Measurements from ENCODE around the gene HMCN1. TPM values are rescaled to one million over a fixed set of nuclear protein-coding genes. Genes with fewer than 3 reads are reported as not detected.

HMCN1 gene
- total RNA-seq, 5 donors from 2014 or later (not counting 1 experiment from before 2014, with no cell fraction given) = 0.05 to 0.23 (median 0.16) TPM

DNA sequence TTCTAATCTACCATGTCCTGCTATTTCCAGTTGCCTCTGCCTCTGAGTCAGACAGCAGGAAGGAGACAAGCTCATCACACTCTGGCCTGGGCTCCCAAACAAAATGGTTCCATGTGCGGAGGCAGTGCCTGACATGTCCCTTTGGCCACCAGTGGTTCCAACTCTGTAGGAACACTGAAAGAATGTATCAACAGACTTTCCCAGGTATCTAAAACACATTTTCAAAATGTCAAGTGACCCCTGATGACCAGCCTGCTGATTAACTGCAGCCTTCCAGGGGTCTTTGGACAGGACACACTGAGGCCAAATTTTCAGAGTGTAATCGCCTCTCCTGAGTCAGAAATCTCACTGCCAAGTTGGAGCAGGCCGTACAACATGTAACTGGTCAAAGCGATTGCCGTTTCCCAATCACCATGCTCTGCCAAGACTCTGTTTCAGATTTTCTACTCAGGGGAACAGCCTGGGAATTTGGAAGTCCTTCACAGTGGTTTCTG lies 468.1 kb downstream of the HMCN1 start:
- ChIA-PET CTCF (no interaction called here), POLR2A (no interaction called here)
- H3K4me3 ChIP-seq (ENCODE audit: control insufficient read depth in 1 of 2, extremely low read depth in 1 of 2, low read length in 1 of 2) = no peak overlapping the region
- H3K9me3 ChIP-seq = no peaks in the 10 kb centered on the region
- no peak overlapping the region for H3K4me3 Mint-ChIP-seq
- peaks cover 0 to 10% (median 0%) of the 10 kb centered on the region in 3 donors for H3K9me3 Mint-ChIP-seq
- peaks cover 13 to 19% (median 18%) of the 10 kb centered on the region in 3 donors for H3K4me1 Mint-ChIP-seq
- no peak for DNase-seq
- no peaks in the 10 kb centered on the region for H3K36me3 ChIP-seq (ENCODE audit: control insufficient read depth in 2 of 2, extremely low read depth in 1 of 2, insufficient read depth in 1 of 2, low read length in 1 of 2)
- no peak overlapping the region for H3K27ac ChIP-seq (ENCODE audit: low read length)
- no peaks in the 10 kb centered on the region for H3K36me3 Mint-ChIP-seq
- 90% methylated on average over 5 of the region's 5 CpGs for WGBS (ENCODE audit: insufficient coverage)
- no peak for ATAC-seq (replicated peaks in 1 of 4)
- H3K4me1 ChIP-seq (ENCODE audit: control insufficient read depth in 1 of 2, extremely low read depth in 1 of 2, insufficient read depth in 2 of 2, low read length in 2 of 2) = peaks cover 0 to 6% of the 10 kb centered on the region in 2 experiments
- H3K27ac Mint-ChIP-seq = no peak overlapping the region
- peaks cover 17 to 38% of the 10 kb centered on the region in 2 donors for H3K27me3 Mint-ChIP-seq
- H3K27me3 ChIP-seq (replicated peaks in 1 of 2; ENCODE audit: control insufficient read depth in 2 of 2, extremely low read depth in 1 of 2, insufficient read depth in 2 of 2, low read length in 1 of 2) = peaks cover 0 to 6% of the 10 kb centered on the region in 2 experiments

DNA sequence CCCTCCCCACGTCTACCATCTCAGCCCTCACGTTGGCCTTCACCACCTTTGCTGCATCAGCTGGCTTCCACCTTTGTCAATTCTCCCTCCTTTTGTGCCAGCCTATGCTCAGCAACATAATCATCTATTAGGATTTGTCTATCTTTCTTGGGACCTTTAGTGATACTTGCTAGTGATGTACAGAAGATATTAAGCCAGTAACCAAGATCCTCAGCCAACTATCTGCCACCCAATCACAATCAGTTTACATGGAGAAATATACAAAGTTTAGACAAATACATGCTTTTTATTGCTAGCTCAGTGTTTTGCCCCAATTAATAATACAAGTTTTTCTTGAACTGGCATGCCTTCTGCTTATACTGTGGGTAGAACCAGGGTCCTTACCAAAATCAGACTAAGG lies 468.6 kb downstream of the HMCN1 start:
- Histone ChIP-seq H3K27me3 (replicated peaks in 1 of 2; ENCODE audit: control insufficient read depth in 2 of 2, extremely low read depth in 1 of 2, insufficient read depth in 2 of 2, low read length in 1 of 2) (peaks cover 0 to 6% of the 10 kb centered on the region in 2 experiments), H3K27ac (ENCODE audit: low read length) (no peak overlapping the region), H3K4me1 (ENCODE audit: control insufficient read depth in 1 of 2, extremely low read depth in 1 of 2, insufficient read depth in 2 of 2, low read length in 2 of 2) (peaks cover 0 to 6% of the 10 kb centered on the region in 2 experiments), H3K9me3 (no peaks in the 10 kb centered on the region), H3K4me3 (ENCODE audit: control insufficient read depth in 1 of 2, extremely low read depth in 1 of 2, low read length in 1 of 2) (no peak overlapping the region), H3K36me3 (ENCODE audit: control insufficient read depth in 2 of 2, extremely low read depth in 1 of 2, insufficient read depth in 1 of 2, low read length in 1 of 2) (no peaks in the 10 kb centered on the region)
- ChIA-PET POLR2A (no interaction called here), CTCF (no interaction called here)
- peaks cover 13 to 19% (median 18%) of the 10 kb centered on the region in 3 donors for H3K4me1 Mint-ChIP-seq
- no peaks in the 10 kb centered on the region for H3K36me3 Mint-ChIP-seq
- WGBS (ENCODE audit: insufficient coverage) = no CpG with 5 or more reads among the region's 2 CpGs
- no peak for DNase-seq
- H3K27ac Mint-ChIP-seq = no peak overlapping the region
- H3K4me3 Mint-ChIP-seq = no peak overlapping the region
- peaks cover 0 to 10% (median 0%) of the 10 kb centered on the region in 3 donors for H3K9me3 Mint-ChIP-seq
- H3K27me3 Mint-ChIP-seq = peaks cover 17 to 41% of the 10 kb centered on the region in 2 donors
- ATAC-seq (replicated peaks in 1 of 4) = no peak

DNA sequence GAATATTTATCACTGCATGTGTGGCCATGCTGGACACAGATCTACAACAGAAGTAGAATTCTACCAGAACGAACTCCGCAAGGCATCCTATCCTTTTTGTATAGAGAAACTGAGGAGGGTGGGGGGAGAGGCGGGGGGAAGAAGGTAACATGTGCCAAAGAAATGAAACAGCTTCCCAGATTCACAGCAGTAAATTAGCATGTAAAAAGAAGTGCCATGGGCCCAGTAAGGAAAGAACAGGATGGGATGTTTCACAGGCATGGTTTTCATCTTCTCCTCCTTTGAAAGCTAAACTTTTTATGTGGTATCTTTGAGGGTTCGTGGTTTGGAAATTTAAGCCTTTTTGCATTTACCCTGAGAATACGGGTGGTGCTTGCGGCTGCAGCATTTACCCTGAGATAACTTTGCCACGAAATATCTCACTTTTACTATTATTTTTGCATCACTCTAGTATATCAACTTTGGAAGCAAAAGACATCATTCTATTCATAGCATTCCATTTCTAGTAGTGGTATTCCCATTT lies 471.9 kb downstream of the HMCN1 start:
- WGBS (ENCODE audit: insufficient coverage) = no CpG with 5 or more reads among the region's 7 CpGs
- Histone ChIP-seq H3K9me3 (no peaks in the 10 kb centered on the region), H3K4me1 (ENCODE audit: control insufficient read depth in 1 of 2, extremely low read depth in 1 of 2, insufficient read depth in 2 of 2, low read length in 2 of 2) (peaks cover 0 to 6% of the 10 kb centered on the region in 2 experiments), H3K27ac (ENCODE audit: low read length) (no peak overlapping the region), H3K36me3 (ENCODE audit: control insufficient read depth in 2 of 2, extremely low read depth in 1 of 2, insufficient read depth in 1 of 2, low read length in 1 of 2) (no peaks in the 10 kb centered on the region), H3K27me3 (replicated peaks in 1 of 2; ENCODE audit: control insufficient read depth in 2 of 2, extremely low read depth in 1 of 2, insufficient read depth in 2 of 2, low read length in 1 of 2) (peaks cover 0 to 11% of the 10 kb centered on the region in 2 experiments), H3K4me3 (ENCODE audit: control insufficient read depth in 1 of 2, extremely low read depth in 1 of 2, low read length in 1 of 2) (no peak overlapping the region)
- no peak overlapping the region for H3K27ac Mint-ChIP-seq
- peaks cover 34 to 65% of the 10 kb centered on the region in 2 donors for H3K27me3 Mint-ChIP-seq
- ATAC-seq (replicated peaks in 1 of 4) = no peak
- H3K4me3 Mint-ChIP-seq = no peak overlapping the region
- CTCF ChIA-PET = no interaction called here
- H3K36me3 Mint-ChIP-seq = no peaks in the 10 kb centered on the region
- H3K9me3 Mint-ChIP-seq = peaks cover 0 to 10% (median 0%) of the 10 kb centered on the region in 3 donors
- peaks cover 13 to 19% (median 18%) of the 10 kb centered on the region in 3 donors for H3K4me1 Mint-ChIP-seq
- peak in 1 of 35 experiments; percentile 8 for DNase-seq
- POLR2A ChIA-PET = no interaction called here

DNA sequence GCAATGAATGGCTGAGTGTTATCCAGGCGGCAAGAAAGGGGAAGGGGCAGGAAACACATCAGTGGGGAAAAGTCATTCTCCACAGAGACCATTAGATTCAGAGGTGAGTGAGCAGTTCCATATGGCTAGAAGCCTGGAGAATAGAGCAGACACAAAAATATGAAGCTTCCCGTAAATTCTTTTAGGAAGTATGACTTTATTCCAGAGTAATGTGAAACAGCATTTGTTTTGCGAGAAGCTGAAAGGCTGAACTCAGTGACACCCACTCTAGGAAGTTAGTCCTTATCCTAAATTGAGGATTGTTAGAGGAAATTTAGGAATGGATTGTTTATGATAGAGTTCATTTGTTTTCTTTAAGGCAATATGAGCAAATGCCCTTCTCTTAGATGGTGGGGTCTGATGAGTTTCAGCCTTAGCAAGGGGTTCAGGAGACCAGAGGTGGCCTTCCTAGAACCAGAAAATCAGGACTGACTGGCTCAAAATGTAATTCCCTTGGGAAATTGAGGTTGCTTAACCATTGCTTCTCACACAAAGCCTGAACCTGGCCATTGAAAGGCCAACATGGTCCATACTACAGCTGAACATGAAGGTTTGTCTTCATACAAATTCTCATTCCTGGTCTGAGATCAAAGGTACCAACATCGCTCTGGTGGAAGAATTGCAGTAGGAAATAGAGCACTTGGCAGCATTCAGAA lies 473.3 kb downstream of the HMCN1 start:
- H3K4me1 ChIP-seq (ENCODE audit: control insufficient read depth in 1 of 2, extremely low read depth in 1 of 2, insufficient read depth in 2 of 2, low read length in 2 of 2) = peaks cover 0 to 6% of the 10 kb centered on the region in 2 experiments
- DNase-seq = no peak
- no peak overlapping the region for H3K27ac ChIP-seq (ENCODE audit: low read length)
- H3K4me1 Mint-ChIP-seq = peaks cover 13 to 19% (median 18%) of the 10 kb centered on the region in 3 donors
- H3K27me3 ChIP-seq (replicated peaks in 1 of 2; ENCODE audit: control insufficient read depth in 2 of 2, extremely low read depth in 1 of 2, insufficient read depth in 2 of 2, low read length in 1 of 2) = peaks cover 0 to 9% of the 10 kb centered on the region in 2 experiments
- no peak overlapping the region for H3K27ac Mint-ChIP-seq
- no peak for ATAC-seq (replicated peaks in 1 of 4)
- 100% methylated on average over 2 of the region's 4 CpGs for WGBS (ENCODE audit: insufficient coverage)
- peaks cover 31 to 64% of the 10 kb centered on the region in 2 donors for H3K27me3 Mint-ChIP-seq
- ChIA-PET CTCF (interaction anchor here in 1 of 2 donors (1.0 kb wide), 1 partner anchor 8 kb away, joined by 3 read pairs; no protein-coding TSS in a partner anchor), POLR2A (no interaction called here)
- no peaks in the 10 kb centered on the region for H3K36me3 Mint-ChIP-seq
- H3K4me3 Mint-ChIP-seq = no peak overlapping the region
- H3K36me3 ChIP-seq (ENCODE audit: control insufficient read depth in 2 of 2, extremely low read depth in 1 of 2, insufficient read depth in 1 of 2, low read length in 1 of 2) = no peaks in the 10 kb centered on the region
- H3K9me3 ChIP-seq = no peaks in the 10 kb centered on the region
- H3K4me3 ChIP-seq (ENCODE audit: control insufficient read depth in 1 of 2, extremely low read depth in 1 of 2, low read length in 1 of 2) = no peak overlapping the region
- peaks cover 0 to 10% (median 0%) of the 10 kb centered on the region in 3 donors for H3K9me3 Mint-ChIP-seq

DNA sequence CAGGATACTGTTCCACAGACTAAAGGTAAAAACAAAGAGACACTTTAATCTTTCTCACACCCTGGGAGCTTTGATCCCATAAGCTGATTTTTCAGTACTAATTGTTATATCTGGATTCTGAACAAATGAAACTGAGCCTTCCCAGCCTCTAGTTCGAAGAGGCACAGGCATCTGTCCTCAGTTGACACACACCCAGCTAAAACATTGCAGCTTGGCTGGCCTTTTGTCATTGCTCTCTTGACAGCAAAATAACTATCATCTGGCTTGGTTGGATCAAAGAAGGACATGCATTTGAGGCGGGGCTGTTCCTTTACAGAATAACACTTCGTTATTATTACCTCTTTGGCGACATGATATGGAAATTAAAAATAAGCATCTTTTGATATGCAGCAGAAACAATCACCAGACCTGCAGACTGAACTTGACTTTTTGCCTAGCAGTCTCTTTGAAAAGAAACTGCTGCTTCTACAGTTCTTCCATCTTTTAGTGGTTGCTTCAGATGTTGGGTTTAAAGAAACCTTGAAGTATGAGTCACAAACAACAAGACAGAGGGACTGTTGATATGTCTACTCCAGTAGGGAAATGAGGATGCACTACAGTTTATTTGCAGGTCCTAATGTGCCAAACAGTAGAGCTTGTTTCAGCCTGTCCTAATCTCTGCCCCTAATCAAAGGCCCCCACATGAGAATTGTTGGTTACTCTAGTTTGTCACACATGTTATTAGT lies 474.4 kb downstream of the HMCN1 start:
- CTCF ChIA-PET = no interaction called here
- no peaks in the 10 kb centered on the region for H3K36me3 Mint-ChIP-seq
- DNase-seq (no peak), ATAC-seq (replicated peaks in 1 of 4) (no peak)
- peaks cover 0 to 6% (median 0%) of the 10 kb centered on the region in 3 donors for H3K9me3 Mint-ChIP-seq
- Histone ChIP-seq H3K9me3 (no peaks in the 10 kb centered on the region), H3K4me3 (ENCODE audit: control insufficient read depth in 1 of 2, extremely low read depth in 1 of 2, low read length in 1 of 2) (no peak overlapping the region), H3K27me3 (replicated peaks in 1 of 2; ENCODE audit: control insufficient read depth in 2 of 2, extremely low read depth in 1 of 2, insufficient read depth in 2 of 2, low read length in 1 of 2) (peaks cover 0 to 8% of the 10 kb centered on the region in 2 experiments), H3K36me3 (ENCODE audit: control insufficient read depth in 2 of 2, extremely low read depth in 1 of 2, insufficient read depth in 1 of 2, low read length in 1 of 2) (no peaks in the 10 kb centered on the region), H3K4me1 (ENCODE audit: control insufficient read depth in 1 of 2, extremely low read depth in 1 of 2, insufficient read depth in 2 of 2, low read length in 2 of 2) (peaks cover 0 to 6% of the 10 kb centered on the region in 2 experiments), H3K27ac (ENCODE audit: low read length) (no peak overlapping the region)
- H3K27ac Mint-ChIP-seq = no peak overlapping the region
- no peak overlapping the region for H3K4me3 Mint-ChIP-seq
- H3K4me1 Mint-ChIP-seq = peaks cover 13 to 19% (median 18%) of the 10 kb centered on the region in 3 donors
- 50% methylated on average over 1 of the region's 4 CpGs for WGBS (ENCODE audit: insufficient coverage)
- POLR2A ChIA-PET = no interaction called here
- H3K27me3 Mint-ChIP-seq = peaks cover 29 to 58% of the 10 kb centered on the region in 2 donors

DNA sequence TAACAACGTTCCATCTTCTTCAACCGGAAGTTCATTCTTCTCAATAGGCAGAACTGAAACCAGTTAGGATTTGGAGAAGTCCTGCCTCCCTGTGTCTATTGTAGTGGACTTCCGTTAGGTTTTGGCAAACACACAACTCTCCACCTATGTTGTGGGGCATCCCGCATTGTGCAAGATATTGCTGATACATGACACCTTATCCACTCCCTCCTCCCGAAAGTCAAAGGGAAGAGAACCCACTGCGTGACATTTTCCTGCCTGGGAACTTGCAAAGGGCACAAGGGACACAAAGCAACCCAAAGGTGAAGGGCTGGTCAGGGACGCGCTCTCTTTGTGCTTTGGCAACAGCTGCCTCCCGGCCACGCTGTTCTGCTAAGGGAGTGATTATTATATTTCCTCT lies 476.1 kb downstream of the HMCN1 start:
- DNase-seq (no peak), ATAC-seq (replicated peaks in 1 of 4) (no peak)
- Histone ChIP-seq H3K27ac (ENCODE audit: low read length) (no peak overlapping the region), H3K27me3 (replicated peaks in 1 of 2; ENCODE audit: control insufficient read depth in 2 of 2, extremely low read depth in 1 of 2, insufficient read depth in 2 of 2, low read length in 1 of 2) (peaks cover 0 to 8% of the 10 kb centered on the region in 2 experiments), H3K36me3 (ENCODE audit: control insufficient read depth in 2 of 2, extremely low read depth in 1 of 2, insufficient read depth in 1 of 2, low read length in 1 of 2) (no peaks in the 10 kb centered on the region), H3K4me3 (ENCODE audit: control insufficient read depth in 1 of 2, extremely low read depth in 1 of 2, low read length in 1 of 2) (no peak overlapping the region), H3K4me1 (ENCODE audit: control insufficient read depth in 1 of 2, extremely low read depth in 1 of 2, insufficient read depth in 2 of 2, low read length in 2 of 2) (peaks cover 0 to 6% of the 10 kb centered on the region in 2 experiments), H3K9me3 (no peaks in the 10 kb centered on the region)
- Mint-ChIP-seq H3K4me3 (no peak overlapping the region), H3K27me3 (peaks cover 31 to 57% of the 10 kb centered on the region in 2 donors), H3K4me1 (peaks cover 13 to 17% (median 17%) of the 10 kb centered on the region in 3 donors), H3K9me3 (peaks cover 0 to 2% (median 0%) of the 10 kb centered on the region in 3 donors), H3K36me3 (no peaks in the 10 kb centered on the region), H3K27ac (no peak overlapping the region)
- WGBS (ENCODE audit: insufficient coverage) = 100% methylated on average over 2 of the region's 10 CpGs
- POLR2A ChIA-PET = no interaction called here
- CTCF ChIA-PET = no interaction called here

Data from T-cell (primary cell).